Measurements from ENCODE around the gene CUL5. TPM values are rescaled to one million over a fixed set of nuclear protein-coding genes. Genes with fewer than 3 reads are reported as not detected.

Gene CUL5
- total RNA-seq, 1 experiment from 2014 or later: 37.0 TPM

GRCh38 chr11:107962181-107962580 is 46.5 kb upstream of the CUL5 start:
- BruUV-seq (replicated peaks): no TSS peak
- H4K20me1 ChIP-seq (ENCODE audit: low read length): no peaks in the 10 kb centered on the region
- intact Hi-C loops (cut with micrococcal nuclease): no loop called here
- ChIA-PET CTCF (no interaction called here), POLR2A (ENCODE audit: unreplicated experiment) (no interaction called here)
- H3K79me2 ChIP-seq (ENCODE audit: low read length): no peaks in the 10 kb centered on the region
- peaks cover 76% of the 10 kb centered on the region for H3K27me3 ChIP-seq (ENCODE audit: low read length)
- no peak overlapping the region for H3K27ac ChIP-seq (ENCODE audit: low read length)
- TF ChIP-seq CTCF (conservative IDR thresholded peaks at IDR 0.05; ENCODE audit: low read depth, low read length) (no peak), EZH2phosphoT487 (IDR thresholded peaks at IDR 0.05; ENCODE audit: borderline replicate concordance, low read length) (no peak), EZH2 (IDR thresholded peaks at IDR 0.05; ENCODE audit: low read length, unreplicated experiment) (no peak)
- no peaks in the 10 kb centered on the region for H3K9me3 ChIP-seq (ENCODE audit: low read length)
- H3K4me1 ChIP-seq (ENCODE audit: insufficient read depth, low read length): no peaks in the 10 kb centered on the region
- H3K36me3 ChIP-seq (ENCODE audit: low read depth, low read length): no peaks in the 10 kb centered on the region
- H3F3A ChIP-seq (ENCODE audit: low read length, unreplicated experiment): no peaks in the 10 kb centered on the region
- no peaks in the 10 kb centered on the region for H3K9me2 ChIP-seq (replicated peaks; ENCODE audit: low read length)
- no peak overlapping the region for H3K9ac ChIP-seq (ENCODE audit: low read length)
- no peak for DNase-seq
- no peak overlapping the region for H2AFZ ChIP-seq (ENCODE audit: low read length)
- ATAC-seq: no peak
- no peak overlapping the region for H3K4me2 ChIP-seq (ENCODE audit: low read length)
- H3K4me3 ChIP-seq (ENCODE audit: low read length): no peak overlapping the region

GRCh38 chr11:107963091-107963490 is 45.6 kb upstream of the CUL5 start:
- Histone ChIP-seq H3K4me2 (ENCODE audit: low read length) (no peak overlapping the region), H3K4me3 (ENCODE audit: low read length) (no peak overlapping the region), H3K9me3 (ENCODE audit: low read length) (no peaks in the 10 kb centered on the region), H3F3A (ENCODE audit: low read length, unreplicated experiment) (no peaks in the 10 kb centered on the region), H3K36me3 (ENCODE audit: low read depth, low read length) (no peaks in the 10 kb centered on the region), H3K4me1 (ENCODE audit: insufficient read depth, low read length) (no peaks in the 10 kb centered on the region), H3K27me3 (ENCODE audit: low read length) (peaks cover 70% of the 10 kb centered on the region), H3K9ac (ENCODE audit: low read length) (no peak overlapping the region), H2AFZ (ENCODE audit: low read length) (no peak overlapping the region), H3K79me2 (ENCODE audit: low read length) (no peaks in the 10 kb centered on the region), H3K9me2 (replicated peaks; ENCODE audit: low read length) (no peaks in the 10 kb centered on the region), H3K27ac (ENCODE audit: low read length) (no peak overlapping the region), H4K20me1 (ENCODE audit: low read length) (no peaks in the 10 kb centered on the region)
- DNase-seq (no peak), ATAC-seq (no peak)
- BruUV-seq (replicated peaks): no TSS peak
- ChIA-PET CTCF (no interaction called here), POLR2A (ENCODE audit: unreplicated experiment) (no interaction called here)
- intact Hi-C loops (cut with micrococcal nuclease): no loop called here
- no peak for TF ChIP-seq EZH2 (IDR thresholded peaks at IDR 0.05; ENCODE audit: low read length, unreplicated experiment)
- TF ChIP-seq EZH2phosphoT487 (IDR thresholded peaks at IDR 0.05; ENCODE audit: borderline replicate concordance, low read length): no peak
- no peak for TF ChIP-seq CTCF (conservative IDR thresholded peaks at IDR 0.05; ENCODE audit: low read depth, low read length)

- H4K20me1 ChIP-seq (ENCODE audit: low read length): no peaks in the 10 kb centered on the region
- no peaks in the 10 kb centered on the region for H3K9me2 ChIP-seq (replicated peaks; ENCODE audit: low read length)
- no peaks in the 10 kb centered on the region for H3K9me3 ChIP-seq (ENCODE audit: low read length)
- intact Hi-C loops (cut with micrococcal nuclease): no loop called here
- ATAC-seq (peak; percentile 78), DNase-seq (no peak)
- H3K27ac ChIP-seq (ENCODE audit: low read length): no peak overlapping the region
- BruUV-seq (replicated peaks): no TSS peak
- H3K79me2 ChIP-seq (ENCODE audit: low read length): no peaks in the 10 kb centered on the region
- H3F3A ChIP-seq (ENCODE audit: low read length, unreplicated experiment): no peaks in the 10 kb centered on the region
- H2AFZ ChIP-seq (ENCODE audit: low read length): no peak overlapping the region
- H3K36me3 ChIP-seq (ENCODE audit: low read depth, low read length): no peaks in the 10 kb centered on the region
- no peak; the same call in 1 of the 2 replicates for TF ChIP-seq CTCF (conservative IDR thresholded peaks at IDR 0.05; ENCODE audit: low read depth, low read length)
- no peak for TF ChIP-seq EZH2phosphoT487 (IDR thresholded peaks at IDR 0.05; ENCODE audit: borderline replicate concordance, low read length)
- no peak for TF ChIP-seq EZH2 (IDR thresholded peaks at IDR 0.05; ENCODE audit: low read length, unreplicated experiment)
- H3K4me1 ChIP-seq (ENCODE audit: insufficient read depth, low read length): no peaks in the 10 kb centered on the region
- H3K27me3 ChIP-seq (ENCODE audit: low read length): peaks cover 33% of the 10 kb centered on the region
- H3K9ac ChIP-seq (ENCODE audit: low read length): no peak overlapping the region
- CTCF ChIA-PET: interaction anchor here (0.6 kb wide), 1 partner anchor 40 kb away, joined by 4 read pairs; the partner anchor contains the start of gene CUL5
- H3K4me2 ChIP-seq (ENCODE audit: low read length): no peak overlapping the region
- POLR2A ChIA-PET (ENCODE audit: unreplicated experiment): no interaction called here
- H3K4me3 ChIP-seq (ENCODE audit: low read length): no peak overlapping the region
Observed at GRCh38 chr11:107969219-107969618, 39.5 kb upstream of the CUL5 start.

Measured in PC-3 (cell line).